Germinal center (tissue), 1 donor: ENCODE results near the gene KCNH1.

Experiments used
- DNase-seq: peaks from one replicate; pipeline ENCODE4 v3.0.0; 2012; ENCODE audit warnings: mixed read lengths, low spot score

The KCNH1 gene

DNA sequence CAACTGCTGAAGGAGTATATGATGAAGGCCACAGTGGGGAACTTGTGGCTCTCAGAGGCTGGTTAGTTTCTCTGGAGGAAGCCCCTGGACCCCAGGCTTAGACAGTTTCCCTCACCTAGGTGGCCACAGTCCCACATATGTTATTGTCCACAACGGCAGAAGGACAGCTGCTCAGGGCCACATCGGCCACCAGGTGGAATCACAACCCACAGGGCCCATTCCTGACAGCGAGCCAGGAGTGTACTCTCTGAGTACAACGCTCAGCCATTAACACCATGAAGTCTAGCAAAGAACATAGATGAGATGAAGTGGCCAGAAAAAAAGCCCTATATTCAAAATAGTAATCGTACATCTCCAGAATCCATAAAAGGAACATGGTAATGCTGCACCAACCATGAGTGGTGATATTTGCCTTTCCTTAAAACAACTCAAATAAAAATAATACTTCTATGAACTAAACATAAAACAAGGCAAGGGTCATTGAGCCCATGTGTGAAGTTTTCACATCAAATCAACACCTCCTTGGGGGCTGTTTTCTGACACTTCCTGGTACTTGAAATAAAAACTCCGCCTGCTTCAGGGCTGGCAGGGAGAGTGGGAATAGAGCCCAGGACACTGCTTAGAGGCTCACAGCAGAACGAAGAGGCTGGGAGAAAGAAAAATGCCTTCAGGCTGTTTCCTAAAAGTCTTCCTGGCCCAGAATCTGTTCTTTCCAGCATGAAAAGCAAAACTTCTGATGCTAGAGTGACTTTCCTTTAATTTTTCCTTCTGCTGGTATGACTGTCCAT lies 421.9 kb downstream of the KCNH1 start:
- no peak for DNase-seq

DNA sequence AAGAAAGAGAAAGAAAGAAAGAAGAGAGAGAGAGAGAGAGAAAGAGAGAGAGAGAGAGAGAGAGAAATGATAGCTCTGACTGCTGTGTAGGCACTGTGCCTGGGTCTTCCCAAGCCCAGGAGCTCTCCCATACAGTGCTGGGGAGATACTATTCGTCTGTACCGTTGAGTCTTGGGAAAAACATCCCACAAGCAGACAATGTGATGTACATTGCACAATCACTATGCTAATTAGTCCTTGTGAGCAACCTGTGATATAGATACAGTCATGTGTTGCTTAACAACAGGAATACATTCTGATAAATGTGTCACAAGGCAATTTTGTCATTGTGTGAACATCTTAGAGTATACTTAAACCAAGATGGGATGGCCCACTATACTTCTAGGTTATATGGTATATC lies 424.2 kb downstream of the KCNH1 start:
- DNase-seq: no peak

DNA sequence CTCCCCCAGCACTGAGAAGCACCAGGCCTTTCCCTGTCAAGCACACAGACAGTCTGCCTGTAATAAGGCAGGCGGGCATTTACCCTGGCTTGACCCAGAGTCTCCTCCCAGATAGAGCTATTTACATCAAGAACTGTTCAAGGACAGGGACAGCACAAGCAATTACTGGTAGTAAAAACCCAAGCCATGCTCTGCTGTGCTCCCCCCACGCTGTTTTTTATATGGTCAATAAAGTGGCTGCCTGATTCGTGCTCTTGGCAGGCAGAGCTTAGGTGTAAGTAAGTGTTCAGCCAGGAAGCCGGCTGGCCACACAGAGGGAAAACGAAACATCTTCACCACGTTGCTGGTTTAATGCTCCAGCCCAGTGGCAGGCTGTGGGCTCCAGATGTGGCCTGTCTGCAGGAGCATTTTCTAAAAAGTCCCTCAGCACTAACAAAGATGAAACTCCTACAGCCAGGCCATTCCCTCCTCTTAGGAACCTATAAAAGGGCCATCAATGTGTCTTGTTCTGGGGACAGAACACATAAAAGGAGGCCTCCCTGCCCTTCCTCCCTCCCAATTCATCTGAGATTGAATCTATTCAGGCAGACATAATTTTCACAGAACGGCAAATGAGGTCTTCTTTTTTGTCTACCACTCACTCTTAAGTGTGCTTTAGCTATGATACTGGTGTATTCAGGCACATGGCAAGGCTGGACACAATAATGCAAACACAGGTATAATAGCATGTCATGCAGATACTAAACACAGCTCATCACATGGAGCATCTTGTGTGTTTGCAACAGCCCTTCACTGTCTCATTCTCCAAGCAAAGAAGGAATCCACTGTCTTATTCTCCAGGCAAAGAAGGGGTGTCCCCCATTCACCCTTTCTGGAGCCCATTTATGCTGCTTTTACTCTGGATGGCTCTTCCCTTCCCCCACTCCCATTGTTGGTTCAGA lies 426.4 kb downstream of the KCNH1 start:
- no peak for DNase-seq

DNA sequence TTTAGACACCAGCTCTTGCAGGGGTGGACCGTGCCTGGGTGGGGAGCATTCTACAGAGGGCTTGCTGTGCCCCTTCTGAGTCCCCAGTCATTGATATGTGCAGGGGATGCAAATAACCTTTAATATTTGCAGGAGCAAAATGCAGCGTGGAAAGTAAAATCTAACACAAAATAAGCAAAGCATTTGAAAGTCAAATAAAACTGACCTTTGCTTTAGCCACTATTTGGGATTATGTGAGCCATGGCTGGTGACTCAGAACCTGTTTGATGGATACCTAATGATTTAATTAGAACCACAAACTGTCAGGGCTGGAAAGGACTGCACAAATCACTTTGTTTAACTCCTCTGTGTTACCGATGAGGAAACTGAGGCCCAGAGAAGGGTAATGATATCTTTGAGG lies 427.7 kb downstream of the KCNH1 start:
- no peak for DNase-seq

DNA sequence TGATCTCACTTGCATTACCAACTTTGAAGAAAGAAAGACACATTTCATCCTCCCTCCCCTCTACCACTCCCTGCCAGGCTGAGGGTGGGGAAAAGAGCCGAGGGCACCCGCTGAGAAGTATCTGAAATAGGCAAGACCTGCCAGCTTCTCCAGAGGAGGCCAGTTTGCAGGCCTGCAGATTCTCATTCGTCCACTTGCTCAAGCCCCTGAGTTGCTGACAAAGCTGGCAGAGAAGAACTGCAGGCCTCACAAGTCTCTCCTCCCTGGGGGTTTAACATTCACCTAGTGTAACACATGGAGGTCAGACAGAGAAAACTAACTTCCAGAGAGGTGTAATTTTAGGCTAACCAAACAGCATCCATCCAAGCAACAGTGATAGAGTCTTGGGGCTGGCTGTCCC lies 428.9 kb downstream of the KCNH1 start:
- no peak for DNase-seq

DNA sequence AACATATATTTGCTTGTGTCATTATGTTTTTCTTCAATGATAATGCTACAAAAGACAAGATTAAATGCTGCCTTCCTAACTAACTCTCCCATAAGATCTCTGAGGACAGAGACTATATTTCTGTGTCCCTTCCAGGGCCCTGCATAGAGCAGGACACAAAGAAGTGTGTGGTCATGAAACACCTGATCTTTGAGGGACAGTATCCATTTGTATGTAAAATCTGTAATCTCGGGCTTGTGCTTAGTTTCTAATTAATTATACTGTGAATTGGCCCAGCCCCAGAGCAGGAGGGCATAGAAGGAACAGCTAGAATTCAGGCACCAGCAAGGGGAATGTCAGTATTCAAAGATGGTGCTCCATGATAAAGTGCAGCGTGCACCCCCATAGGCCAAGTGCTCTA lies 430.4 kb downstream of the KCNH1 start:
- no peak for DNase-seq

DNA sequence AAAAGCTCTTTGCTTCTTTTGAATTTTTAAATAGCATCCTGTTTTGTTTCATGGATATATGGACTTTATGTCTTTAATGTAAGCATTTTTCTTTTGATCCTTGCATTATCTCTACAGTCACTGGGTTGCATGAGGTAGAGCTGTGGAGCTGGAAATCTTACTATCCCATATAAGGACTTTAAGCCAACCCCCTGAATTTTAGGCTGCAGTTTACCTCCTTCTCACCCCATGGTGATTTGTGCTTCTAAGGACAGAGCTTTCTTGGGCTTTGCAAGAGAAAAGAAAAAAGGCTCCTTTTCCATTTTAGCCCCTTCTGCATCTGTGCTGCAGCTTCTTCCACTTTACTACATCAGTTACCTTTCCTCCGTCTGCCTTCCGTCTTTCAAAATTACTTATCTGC lies 431.4 kb downstream of the KCNH1 start:
- DNase-seq: no peak

- DNase-seq: no peak
These were observed 433.4 kb downstream of the KCNH1 start for GRCh38 chr1:210700511-210700910.

- no peak for DNase-seq
These were observed 433.9 kb downstream of the KCNH1 start for GRCh38 chr1:210700083-210700482.

- no peak for DNase-seq
These were observed 435.3 kb downstream of the KCNH1 start for GRCh38 chr1:210698661-210699060.

- no peak for DNase-seq
These were observed 436.8 kb downstream of the KCNH1 start for GRCh38 chr1:210697185-210697584.

DNA sequence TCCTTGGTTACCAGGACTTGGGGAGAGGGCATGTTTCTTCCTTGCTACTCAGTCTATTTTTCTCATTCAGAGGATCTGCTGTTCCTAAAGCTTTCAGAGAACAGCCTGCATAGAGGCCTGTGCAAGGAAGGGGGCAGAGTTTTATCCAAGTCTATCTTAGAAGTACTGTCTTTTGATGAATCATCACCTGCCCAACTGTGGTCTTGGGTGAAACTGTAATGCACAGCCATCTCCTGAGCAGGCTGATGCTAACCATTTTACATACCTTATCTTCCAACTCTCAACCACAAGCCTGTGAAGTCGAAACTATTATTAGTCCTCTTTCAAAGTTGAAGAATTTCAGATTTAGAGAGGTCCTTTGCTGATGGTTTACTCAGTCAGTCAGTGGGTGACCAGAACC lies 437.2 kb downstream of the KCNH1 start:
- no peak for DNase-seq

DNA sequence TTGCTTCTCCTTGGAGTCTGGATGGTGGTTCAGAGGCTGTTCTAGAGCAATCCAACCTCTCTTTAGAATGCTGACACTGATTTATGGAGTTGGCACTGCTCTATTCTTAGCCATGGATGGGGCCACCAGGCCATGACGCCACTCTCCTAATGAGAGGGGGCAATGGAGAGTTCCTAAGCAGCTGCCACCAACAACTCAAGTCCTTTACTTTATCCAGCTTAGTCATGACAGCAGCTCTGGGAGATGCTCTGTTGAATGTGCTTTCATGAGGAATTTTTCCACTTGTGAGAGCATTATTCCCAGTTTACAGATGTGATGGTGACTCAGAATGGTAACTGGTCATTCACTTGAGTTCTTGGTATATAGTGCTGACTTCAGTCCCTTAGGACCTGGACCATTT lies 438.9 kb downstream of the KCNH1 start:
- no peak for DNase-seq

DNA sequence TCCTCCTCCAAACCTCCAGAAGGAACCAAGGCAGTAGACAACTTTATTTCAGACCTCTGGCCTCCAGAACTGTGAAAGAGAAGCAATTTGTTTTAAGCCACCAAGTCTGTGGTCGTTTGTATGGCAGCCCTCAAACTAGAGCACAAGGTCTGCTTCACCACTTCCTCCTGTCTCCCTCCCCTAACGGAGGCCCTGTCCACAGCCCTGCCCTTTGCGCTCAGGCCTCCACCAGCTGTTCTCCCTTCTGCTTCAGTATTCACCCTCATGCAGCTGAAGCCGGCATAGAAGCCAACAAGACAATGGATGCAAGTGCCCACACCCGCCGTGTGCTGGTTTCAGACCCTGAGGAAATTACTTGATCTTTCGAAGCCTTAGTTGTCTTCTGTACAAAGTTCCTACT lies 441.2 kb downstream of the KCNH1 start:
- no peak for DNase-seq

- no peak for DNase-seq
These were observed 442.8 kb downstream of the KCNH1 start for GRCh38 chr1:210691039-210691610.

GRCh38 chr1:210690236-210690635 lies 443.7 kb downstream of the KCNH1 start:
- DNase-seq: no peak

- no peak for DNase-seq
These were observed 444.1 kb downstream of the KCNH1 start for GRCh38 chr1:210689826-210690225.

DNA sequence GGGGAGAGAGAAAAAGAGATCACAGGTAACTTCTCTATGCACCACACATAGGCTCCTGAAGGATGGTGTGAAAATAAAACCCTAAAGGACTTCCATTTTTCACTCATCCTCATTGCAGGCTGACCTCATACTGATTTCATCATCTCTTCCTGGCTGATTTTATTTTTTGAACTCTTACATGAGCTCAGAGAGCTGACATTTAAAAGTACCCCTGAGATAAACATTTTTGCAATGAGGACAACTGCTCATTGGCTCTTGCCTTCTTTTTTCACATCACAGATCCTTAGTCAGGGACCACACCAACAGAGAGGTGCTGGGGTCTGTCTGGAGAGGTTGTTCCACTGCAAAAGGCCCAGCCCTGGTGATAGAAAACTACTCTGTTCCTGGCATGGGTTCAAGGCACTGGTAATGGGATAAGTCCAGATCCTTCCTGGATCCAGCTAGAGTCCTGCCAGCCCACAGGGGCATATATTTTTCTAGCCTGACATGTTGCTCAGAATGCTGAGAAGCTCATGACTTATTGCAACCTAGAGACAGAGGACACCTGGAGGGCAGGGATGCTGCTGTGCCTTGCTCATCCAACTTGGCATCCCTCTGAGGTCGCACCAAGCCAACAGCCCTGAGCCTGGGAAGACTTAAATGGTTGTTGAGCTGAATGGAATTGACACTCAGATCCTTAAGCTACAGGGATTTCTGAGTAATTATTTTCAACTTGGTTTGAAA lies 445.3 kb downstream of the KCNH1 start:
- no peak for DNase-seq

DNA sequence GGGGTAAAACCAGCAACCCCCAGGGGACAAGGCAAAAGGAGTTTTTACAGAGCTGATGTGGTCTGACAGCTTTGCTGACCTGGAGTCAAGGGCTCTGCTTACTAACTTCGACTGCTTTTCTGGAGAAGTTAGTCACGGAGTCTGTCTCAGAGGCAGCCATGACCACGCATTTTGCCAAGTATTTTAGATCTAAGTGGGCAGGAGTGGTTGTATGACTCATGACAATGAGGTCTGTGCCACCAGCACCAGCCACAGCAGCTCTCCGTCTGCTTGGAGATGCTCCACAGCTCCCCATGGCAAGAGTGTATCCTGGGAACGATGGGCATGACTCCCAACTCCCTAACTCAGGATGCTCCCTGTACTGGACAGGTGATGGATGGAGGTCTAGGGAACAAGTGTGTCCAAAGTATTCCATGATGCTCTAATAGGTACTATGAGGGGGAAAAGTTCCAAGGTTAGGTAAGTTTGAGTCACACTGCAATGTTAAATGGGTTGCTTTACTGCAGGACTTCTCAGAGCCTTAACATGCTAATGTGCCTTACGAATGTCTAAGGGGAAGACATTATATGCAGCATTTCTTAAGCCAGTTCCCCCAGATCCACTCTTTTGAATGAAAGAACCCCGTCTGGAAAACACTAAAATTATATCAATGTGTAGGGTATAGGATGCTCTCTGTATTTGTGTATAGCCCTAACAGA lies 446.2 kb downstream of the KCNH1 start:
- no peak for DNase-seq

DNA sequence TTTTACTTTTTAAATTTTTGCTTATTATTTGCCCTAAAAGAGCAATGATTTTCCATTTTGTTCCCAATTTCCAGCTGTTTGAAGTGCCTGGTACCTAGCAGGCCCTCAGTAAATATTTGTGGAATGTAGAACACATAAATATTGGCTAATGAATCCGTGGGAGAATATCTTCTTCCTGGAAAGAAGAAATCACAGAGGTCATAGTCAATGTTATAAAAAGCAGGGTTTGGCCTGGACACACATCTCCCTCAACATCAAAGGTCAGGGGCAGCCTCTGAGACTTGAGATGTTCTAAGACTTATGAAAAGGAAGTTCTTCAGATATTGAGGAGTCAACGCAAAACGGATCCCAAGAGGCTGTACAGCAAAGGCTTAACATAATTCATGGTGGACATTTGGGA lies 447.1 kb downstream of the KCNH1 start:
- no peak for DNase-seq

DNA sequence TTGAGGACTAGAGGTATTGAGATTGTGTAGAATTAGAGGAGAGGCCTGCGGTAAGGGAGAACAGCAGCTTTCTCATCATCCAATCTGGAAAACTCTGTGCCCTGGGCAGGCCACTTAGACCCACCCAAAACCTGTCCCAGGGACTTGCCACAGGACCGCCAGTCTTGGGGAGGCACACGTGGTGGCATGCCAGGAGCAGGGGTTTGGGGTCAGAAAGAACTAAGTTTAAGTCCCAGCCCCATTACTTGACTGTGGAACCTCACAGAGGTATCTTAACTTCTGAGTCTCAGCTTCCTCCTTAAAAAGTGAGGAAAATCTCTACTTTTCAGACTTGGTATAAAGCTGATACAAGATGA lies 448.7 kb downstream of the KCNH1 start:
- DNase-seq: no peak
